SU-DHL-6 (cell line): ENCODE data around the gene SFTPA2.
"Not testable (repeated sequence)": the region's sequence is repeated elsewhere in the genome, so short reads cannot be mapped to it uniquely, and the experiment has no call there.

Source experiments
- H2AFZ ChIP-seq: fragments of 200-600 bp; sonication (generic); 2 replicates; pipeline ENCODE4 v1.6.1; 2014; ENCODE audit warnings: low read depth, mild to moderate bottlenecking, moderate library complexity, mixed read lengths, antibody characterized with exemption, low read length; ENCODE audit not compliant: severe bottlenecking
- H3F3A ChIP-seq: fragments of 200-600 bp; shearing (Covaris generic); 2 replicates; pipeline ENCODE4 v1.6.0; 2016; ENCODE audit warnings: antibody characterized with exemption, mild to moderate bottlenecking; ENCODE audit not compliant: insufficient read depth
- H3K27ac ChIP-seq: fragments of 200-600 bp; sonication (generic); 2 replicates; pipeline ENCODE4 v1.5.1; 2016; ENCODE audit warnings: low read depth, mild to moderate bottlenecking, low read length, moderate library complexity, mixed read lengths
- H3K27me3 ChIP-seq: fragments of 200-600 bp; sonication (generic), shearing (Covaris generic); 2 replicates; pipeline ENCODE4 v1.6.0; 2014; ENCODE audit warnings: mild to moderate bottlenecking, low read length
- H3K36me3 ChIP-seq: fragments of 200-600 bp; sonication (generic); 2 replicates; pipeline ENCODE4 v1.6.1; 2014; ENCODE audit warnings: mild to moderate bottlenecking, low read length, mixed read lengths
- H3K4me2 ChIP-seq: fragments of 300-600, 200-600 bp; shearing (Covaris generic), sonication (generic); 2 replicates; pipeline ENCODE4 v1.6.0; 2014; ENCODE audit warnings: low read length, low read depth, mild to moderate bottlenecking; ENCODE audit not compliant: poor library complexity, severe bottlenecking
- H3K4me3 ChIP-seq: fragments of 200-600 bp; sonication (generic); 2 replicates; pipeline ENCODE4 v1.5.1; 2014; ENCODE audit warnings: antibody characterized with exemption, low read length, mild to moderate bottlenecking, mixed read lengths; ENCODE audit not compliant: insufficient read depth, poor library complexity, severe bottlenecking
- H3K79me2 ChIP-seq: fragments of 200-600 bp; sonication (generic); 2 replicates; pipeline ENCODE4 v1.6.1; 2014; ENCODE audit warnings: mild to moderate bottlenecking, low read length, moderate library complexity; ENCODE audit not compliant: insufficient read depth
- H3K9ac ChIP-seq: fragments of 200-600 bp; sonication (generic); 2 replicates; pipeline ENCODE4 v1.7.0; 2014; ENCODE audit warnings: mild to moderate bottlenecking, low read length
- H3K9me2 ChIP-seq: fragments of 200-600 bp; sonication (generic); replicated peaks from 2 replicates; pipeline ENCODE4 v1.6.1; 2014; ENCODE audit warnings: low read length; ENCODE audit not compliant: insufficient read depth
- H3K9me3 ChIP-seq: fragments of 200-600 bp; sonication (generic); 2 replicates; pipeline ENCODE4 v1.6.1; 2014; ENCODE audit warnings: low read length, mixed read lengths; ENCODE audit not compliant: insufficient read depth
- H4K20me1 ChIP-seq: fragments of 200-600 bp; sonication (generic); 2 replicates; pipeline ENCODE4 v1.6.1; 2014; ENCODE audit warnings: low read depth, mild to moderate bottlenecking, antibody characterized with exemption, low read length, moderate library complexity, mixed read lengths
- CTCF ChIP-seq: fragments of 200-600 bp; sonication (generic); IDR thresholded peaks from one replicate; pipeline ENCODE4 v1.5.1; 2017; ENCODE audit warnings: antibody characterized with exemption, mild to moderate bottlenecking, low read length, moderate library complexity; ENCODE audit not compliant: insufficient read depth, poor library complexity, severe bottlenecking
- EZH2phosphoT487 ChIP-seq: fragments of 200-600 bp; sonication (generic), shearing (Covaris generic); conservative IDR thresholded peaks from 2 replicates; pipeline ENCODE4 v1.6.1; 2018; ENCODE audit warnings: mild to moderate bottlenecking, antibody characterized with exemption, low read length, moderate library complexity, mixed read lengths

Gene SFTPA2

GRCh38 chr10:79586933-79587332 lies 26.7 kb upstream of the SFTPA2 start:
- Histone ChIP-seq H3K4me2 (no peak overlapping the region), H4K20me1 (no peaks in the 10 kb centered on the region), H3K9me2 (no peaks in the 10 kb centered on the region), H3K4me3 (no peak overlapping the region), H3K9me3 (no peaks in the 10 kb centered on the region), H2AFZ (no peak overlapping the region), H3K79me2 (no peaks in the 10 kb centered on the region), H3K27ac (no peak overlapping the region), H3K36me3 (no peaks in the 10 kb centered on the region), H3F3A (no peaks in the 10 kb centered on the region), H3K27me3 (no peaks in the 10 kb centered on the region), H3K9ac (no peak overlapping the region)
- TF ChIP-seq CTCF (no peak), EZH2phosphoT487 (no peak)

- Histone ChIP-seq H3F3A (no peaks in the 10 kb centered on the region), H3K79me2 (no peaks in the 10 kb centered on the region), H3K36me3 (no peaks in the 10 kb centered on the region), H3K4me2 (no peak overlapping the region), H3K27ac (no peak overlapping the region), H3K9ac (no peak overlapping the region), H4K20me1 (no peaks in the 10 kb centered on the region), H3K27me3 (no peaks in the 10 kb centered on the region), H3K9me2 (no peaks in the 10 kb centered on the region), H2AFZ (no peak overlapping the region), H3K9me3 (no peaks in the 10 kb centered on the region), H3K4me3 (no peak overlapping the region)
- TF ChIP-seq EZH2phosphoT487 (no peak), CTCF (no peak)
Measured at GRCh38 chr10:79585870-79586527, 25.8 kb upstream of the SFTPA2 start.

GRCh38 chr10:79583488-79584024 lies 23.3 kb upstream of the SFTPA2 start:
- H3F3A ChIP-seq = no peaks in the 10 kb centered on the region
- no peak overlapping the region for H3K9ac ChIP-seq
- H3K4me3 ChIP-seq = no peak overlapping the region
- no peak overlapping the region for H3K4me2 ChIP-seq
- H3K27me3 ChIP-seq = no peaks in the 10 kb centered on the region
- no peak overlapping the region for H3K27ac ChIP-seq
- H3K36me3 ChIP-seq = no peaks in the 10 kb centered on the region
- H3K79me2 ChIP-seq = no peaks in the 10 kb centered on the region
- TF ChIP-seq EZH2phosphoT487 = no peak
- TF ChIP-seq CTCF = no peak
- H3K9me3 ChIP-seq = no peaks in the 10 kb centered on the region
- no peak overlapping the region for H2AFZ ChIP-seq
- no peaks in the 10 kb centered on the region for H3K9me2 ChIP-seq
- no peaks in the 10 kb centered on the region for H4K20me1 ChIP-seq

GRCh38 chr10:79582954-79583353 lies 22.7 kb upstream of the SFTPA2 start:
- not testable (repeated sequence) for H3K9me2 ChIP-seq, H3F3A ChIP-seq, H3K36me3 ChIP-seq, H3K79me2 ChIP-seq, H3K9me3 ChIP-seq, H3K27ac ChIP-seq, H2AFZ ChIP-seq, H3K4me2 ChIP-seq, H3K9ac ChIP-seq, H3K4me3 ChIP-seq, H3K27me3 ChIP-seq, H4K20me1 ChIP-seq
